ENCODE measurements around the gene KLHL22.

GRCh38 chr22:20421507-20421874 is 74.1 kb downstream of the KLHL22 start:
- no peak for TF ChIP-seq EZH2 (IDR thresholded peaks at IDR 0.05; ENCODE audit: borderline replicate concordance)
- TF ChIP-seq CTCF (IDR thresholded peaks at IDR 0.05; ENCODE audit: poor library complexity): no peak

Measured in hepatocyte (in vitro differentiated cells).